Breast epithelium (tissue), 3 donors: ENCODE measurements around the gene ADAMTS2.

Experiments used
- CTCF ChIP-seq, 3 donors: fragments of 450-650 bp; IDR thresholded peaks; one replicate each; pipeline ENCODE4 v1.5.1; 2016 to 2017; ENCODE audit warnings: antibody characterized with exemption in 3 of 3, mild to moderate bottlenecking in 3 of 3, moderate library complexity in 3 of 3
- POLR2A ChIP-seq: fragments of 450-650 bp; IDR thresholded peaks from one replicate; pipeline ENCODE4 v1.6.1; 2016; ENCODE audit warnings: antibody characterized with exemption, mild to moderate bottlenecking, moderate library complexity
- POLR2AphosphoS5 ChIP-seq, 3 donors: sonication (generic); formaldehyde crosslinking; IDR thresholded peaks; one replicate each; pipeline ENCODE4 v1.6.1; 2017; ENCODE audit warnings: antibody characterized with exemption in 3 of 3

- TF ChIP-seq CTCF (IDR thresholded peaks at IDR 0.05) (no peak), POLR2A (no peak), POLR2AphosphoS5 (IDR thresholded peaks at IDR 0.05) (no peak)
These were observed 30.6 kb upstream of the ADAMTS2 start for GRCh38 chr5:179375831-179376365.
